AG20443 (cell line): ENCODE results near the gene UBE2F.

Source experiments
- DNase-seq: peaks from one replicate; pipeline ENCODE4 v3.0.0; 2012; ENCODE audit warnings: low spot score, mixed read lengths

The UBE2F gene

GRCh38 chr2:238080518-238080917 is 113.7 kb downstream of the UBE2F start:
- DNase-seq, result no peak

GRCh38 chr2:238081150-238081549 is 114.3 kb downstream of the UBE2F start:
- DNase-seq, result no peak

- no peak for DNase-seq
Measured at GRCh38 chr2:238081561-238081960, 114.7 kb downstream of the UBE2F start.

- DNase-seq, result no peak
Measured at GRCh38 chr2:238082151-238082550, 115.3 kb downstream of the UBE2F start.

GRCh38 chr2:238082827-238083226 is 116.0 kb downstream of the UBE2F start:
- no peak for DNase-seq

- no peak for DNase-seq
Measured at GRCh38 chr2:238083919-238084318, 117.1 kb downstream of the UBE2F start.

GRCh38 chr2:238084761-238085160 is 117.9 kb downstream of the UBE2F start:
- DNase-seq, result no peak

GRCh38 chr2:238085899-238086298 is 119.1 kb downstream of the UBE2F start:
- no peak for DNase-seq

GRCh38 chr2:238087211-238087610 is 120.4 kb downstream of the UBE2F start:
- no peak for DNase-seq

GRCh38 chr2:238090887-238091286 is 124.1 kb downstream of the UBE2F start:
- DNase-seq, result no peak

- DNase-seq, result no peak
Measured at GRCh38 chr2:238091436-238092060, 124.7 kb downstream of the UBE2F start.
